ENCODE results near the gene SFT2D2. TPM values are rescaled to one million over a fixed set of nuclear protein-coding genes. Genes with fewer than 3 reads are reported as not detected.
A peak's percentile ranks its signal among the peaks of the same experiment; 100 is the strongest.
"Not testable (repeated sequence)": the region's sequence is repeated elsewhere in the genome, so short reads cannot be mapped to it uniquely, and the experiment has no call there.

Gene SFT2D2
- total RNA-seq, 4 donors from 2014 or later, result 38.4 to 111 (median 59.2) TPM

- no peaks in the 10 kb centered on the region for H3K4me1 ChIP-seq
- DNase-seq, result no peak
- H3K27me3 ChIP-seq, result no peaks in the 10 kb centered on the region
- no peaks in the 10 kb centered on the region for H3K9me3 ChIP-seq
- H3K27ac ChIP-seq, result no peak overlapping the region
- intact Hi-C loops (cut with DNase I; ENCODE audit: low total_unique reads), result no loop called here
- TF ChIP-seq CTCF (IDR thresholded peaks at IDR 0.05) (no peak), POLR2A (IDR thresholded peaks at IDR 0.05) (no peak)
- no peaks in the 10 kb centered on the region for H3K36me3 ChIP-seq
- no peak overlapping the region for H3K4me3 ChIP-seq
Observed at GRCh38 chr1:168199056-168199455, 26.7 kb upstream of the SFT2D2 start.

- Histone ChIP-seq H3K4me3 (no peak overlapping the region), H3K27me3 (no peaks in the 10 kb centered on the region), H3K36me3 (no peaks in the 10 kb centered on the region), H3K4me1 (no peaks in the 10 kb centered on the region), H3K27ac (peak overlapping the region in 1 of 2 donors; percentile 26), H3K9me3 (no peaks in the 10 kb centered on the region)
- intact Hi-C loops (cut with DNase I; ENCODE audit: low total_unique reads), result no loop called here
- peak in 1 of 2 donors; percentile 47 for DNase-seq
- TF ChIP-seq CTCF (IDR thresholded peaks at IDR 0.05) (no peak), POLR2A (IDR thresholded peaks at IDR 0.05) (no peak)
Observed at GRCh38 chr1:168202941-168203654, 22.7 kb upstream of the SFT2D2 start.

GRCh38 chr1:168206111-168206510 lies 19.7 kb upstream of the SFT2D2 start:
- H3K36me3 ChIP-seq, result no peaks in the 10 kb centered on the region
- H3K9me3 ChIP-seq, result no peaks in the 10 kb centered on the region
- H3K27ac ChIP-seq, result no peak overlapping the region
- DNase-seq, result no peak
- no peak overlapping the region for H3K4me3 ChIP-seq
- intact Hi-C loops (cut with DNase I; ENCODE audit: low total_unique reads), result no loop called here
- no peaks in the 10 kb centered on the region for H3K27me3 ChIP-seq
- no peak for TF ChIP-seq CTCF (IDR thresholded peaks at IDR 0.05)
- no peak for TF ChIP-seq POLR2A (IDR thresholded peaks at IDR 0.05)
- H3K4me1 ChIP-seq, result no peaks in the 10 kb centered on the region

- intact Hi-C loops (cut with DNase I; ENCODE audit: low total_unique reads); H3K27me3 ChIP-seq; H3K4me1 ChIP-seq; H3K9me3 ChIP-seq; H3K36me3 ChIP-seq; H3K27ac ChIP-seq; H3K4me3 ChIP-seq; DNase-seq: not testable (repeated sequence)
Observed at GRCh38 chr1:168207673-168208072, 18.1 kb upstream of the SFT2D2 start.

GRCh38 chr1:168210312-168210711 lies 15.5 kb upstream of the SFT2D2 start:
- Histone ChIP-seq H3K9me3 (no peaks in the 10 kb centered on the region), H3K4me3 (no peak overlapping the region), H3K4me1 (no peaks in the 10 kb centered on the region), H3K36me3 (no peaks in the 10 kb centered on the region), H3K27ac (no peak overlapping the region), H3K27me3 (no peaks in the 10 kb centered on the region)
- intact Hi-C loops (cut with DNase I; ENCODE audit: low total_unique reads), result no loop called here
- no peak for TF ChIP-seq POLR2A (IDR thresholded peaks at IDR 0.05)
- no peak for TF ChIP-seq CTCF (IDR thresholded peaks at IDR 0.05)
- no peak for DNase-seq

GRCh38 chr1:168213349-168213748 lies 12.5 kb upstream of the SFT2D2 start:
- TF ChIP-seq POLR2A (IDR thresholded peaks at IDR 0.05), result no peak
- no peak for TF ChIP-seq CTCF (IDR thresholded peaks at IDR 0.05)
- H3K4me3 ChIP-seq, result no peak overlapping the region
- H3K36me3 ChIP-seq, result no peaks in the 10 kb centered on the region
- intact Hi-C loops (cut with DNase I; ENCODE audit: low total_unique reads), result no loop called here
- no peak for DNase-seq
- H3K9me3 ChIP-seq, result no peaks in the 10 kb centered on the region
- no peak overlapping the region for H3K27ac ChIP-seq
- H3K4me1 ChIP-seq, result no peaks in the 10 kb centered on the region
- H3K27me3 ChIP-seq, result no peaks in the 10 kb centered on the region
